NOMO-1 (cell line): Measurements from ENCODE around the gene CDH20.

Experiments used
- DNase-seq, 2 experiments: peaks; one replicate each; lab custom pipeline; 2025; ENCODE audit not compliant: unreplicated experiment in 2 of 2; lab: John Stamatoyannopoulos, UW

The CDH20 gene

DNA sequence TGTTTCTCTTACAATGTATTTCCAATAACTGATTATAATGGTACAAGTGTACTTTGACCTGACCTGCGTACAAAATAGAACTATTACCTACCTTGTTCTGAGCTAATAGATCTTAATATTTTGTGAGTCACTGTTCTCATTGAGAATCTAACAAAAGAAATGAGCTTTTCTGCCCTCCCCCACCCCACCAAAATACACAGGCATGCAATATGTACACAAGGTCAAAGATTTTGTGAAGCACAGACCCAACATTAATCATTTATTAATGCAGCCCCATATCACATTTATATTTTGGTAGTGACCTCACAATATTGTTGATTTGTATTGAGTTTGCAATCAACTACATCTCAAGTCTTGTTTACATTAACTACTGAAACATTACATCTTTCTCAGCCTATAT, 86.5 kb downstream of the CDH20 start:
- no peak for DNase-seq

DNA sequence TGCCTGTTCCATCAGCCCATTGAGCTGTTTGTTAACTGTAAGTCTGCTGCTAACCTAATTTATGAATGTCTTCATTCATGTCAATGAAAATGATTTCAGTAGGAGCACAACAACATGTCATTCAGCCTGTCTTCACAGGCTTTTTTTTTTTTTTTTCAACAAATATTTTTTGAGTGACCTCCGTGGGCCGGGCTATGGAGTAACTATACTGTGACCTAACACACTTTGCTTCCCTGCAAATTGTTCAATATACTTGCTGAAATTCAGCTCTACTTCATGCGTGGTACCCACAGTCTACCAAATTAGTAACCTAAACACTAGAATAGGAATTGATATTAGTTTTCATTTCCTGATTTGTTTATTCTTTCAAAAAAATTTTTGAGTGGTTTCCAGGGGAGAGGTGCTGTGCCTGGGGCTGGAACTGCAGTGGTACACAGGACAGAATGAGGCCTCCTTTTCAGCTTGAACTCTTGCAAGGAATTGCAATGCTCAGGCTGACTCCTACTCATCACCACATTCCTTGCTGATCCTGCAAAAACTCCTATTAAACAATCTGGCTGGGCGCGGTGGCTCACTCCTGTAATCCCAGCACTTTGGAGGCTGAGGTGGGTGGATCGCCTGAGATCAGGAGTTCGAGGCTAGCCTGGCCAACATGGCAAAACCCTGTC, 87.1 kb downstream of the CDH20 start:
- DNase-seq, result no peak

DNA sequence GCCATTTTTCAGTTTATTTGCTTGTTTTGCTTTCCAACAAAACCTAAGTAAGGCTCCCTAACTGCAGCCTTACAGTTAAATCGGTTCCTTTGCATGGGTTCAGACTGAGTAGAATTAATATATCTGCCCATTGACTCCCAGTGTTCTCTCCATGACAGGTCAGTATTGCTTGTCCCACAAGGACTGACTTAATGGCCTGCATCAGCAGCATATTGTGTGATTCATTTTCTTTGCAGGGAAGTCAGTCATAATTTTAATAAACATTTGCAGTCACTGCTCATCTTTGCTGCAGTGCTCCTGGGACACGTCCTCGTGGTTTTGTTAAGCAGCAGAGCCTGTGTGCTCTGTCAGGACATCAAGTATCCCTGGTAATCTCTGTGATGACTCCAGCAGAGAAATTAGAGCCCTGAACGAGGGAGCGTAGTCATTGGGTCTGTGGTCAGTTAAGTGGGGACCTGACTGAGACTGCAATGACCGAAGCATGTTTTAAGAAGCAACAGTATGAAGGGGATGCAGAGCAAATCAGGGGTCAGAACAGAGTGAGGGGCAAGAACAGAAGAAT, 93.3 kb downstream of the CDH20 start:
- DNase-seq, result no peak

GRCh38 chr18:61428266-61428665, 95.0 kb downstream of the CDH20 start:
- no peak for DNase-seq

GRCh38 chr18:61432590-61432989, 99.4 kb downstream of the CDH20 start:
- DNase-seq, result no peak

DNA sequence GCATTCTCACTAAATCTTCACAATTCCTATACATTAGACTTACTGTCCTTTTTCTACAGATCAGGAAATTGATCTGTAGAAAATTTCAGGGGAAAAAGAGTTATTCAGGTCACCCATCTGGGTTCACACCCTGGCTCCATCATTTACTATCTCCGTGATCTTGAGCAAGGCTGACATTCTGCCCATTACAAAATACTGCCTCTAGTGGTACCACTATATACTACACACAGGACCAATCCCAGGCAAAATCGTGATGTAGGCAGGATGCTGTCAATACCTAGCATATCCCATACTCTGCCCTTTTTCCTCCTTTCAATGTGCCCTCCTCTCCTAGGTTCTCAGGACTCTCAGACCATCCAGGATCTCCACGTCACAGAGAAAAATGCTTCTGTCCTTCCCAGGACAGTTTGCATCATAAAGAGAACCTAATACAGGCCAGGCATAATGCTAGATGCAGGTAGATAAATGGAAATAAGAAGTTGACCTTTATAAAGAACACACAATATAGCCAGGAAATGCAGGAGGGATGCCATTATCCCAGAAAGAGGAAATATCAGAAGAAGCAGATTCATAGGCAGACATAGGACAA, 101.9 kb downstream of the CDH20 start:
- peak in 1 of 2 experiments; percentile 2 for DNase-seq

DNA sequence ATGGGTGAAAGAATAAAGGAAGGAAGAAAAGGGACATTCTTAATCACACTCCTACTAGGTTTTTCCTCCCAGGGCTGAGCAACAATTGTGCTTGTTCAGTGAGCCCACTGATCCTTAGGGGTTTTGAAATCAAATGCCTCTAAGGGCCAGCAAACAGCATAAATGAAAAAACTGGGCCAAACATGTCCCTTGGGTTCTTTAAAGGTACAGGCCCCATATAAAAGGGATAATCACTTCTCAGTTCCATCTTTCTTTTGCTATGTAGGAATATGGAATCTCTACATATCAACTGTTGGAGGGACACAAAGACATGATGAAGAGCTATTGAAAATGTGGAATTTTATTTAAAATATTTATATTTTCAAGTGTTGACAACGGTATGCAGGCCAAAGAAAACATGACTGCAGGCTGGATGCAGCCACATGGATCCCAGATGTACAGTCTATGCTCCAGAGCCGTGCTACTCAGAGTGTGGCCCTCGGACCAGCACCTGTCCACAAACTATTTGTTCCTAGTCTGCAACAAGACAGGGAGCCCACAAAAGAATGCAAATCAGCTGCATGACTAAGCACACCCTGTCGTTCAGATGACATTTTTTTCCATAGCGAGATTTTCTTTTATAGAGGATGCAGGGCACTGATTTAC, 110.0 kb downstream of the CDH20 start:
- DNase-seq, result no peak

GRCh38 chr18:61448316-61448715, 115.1 kb downstream of the CDH20 start:
- DNase-seq, result peak in 1 of 2 experiments; percentile 25

DNA sequence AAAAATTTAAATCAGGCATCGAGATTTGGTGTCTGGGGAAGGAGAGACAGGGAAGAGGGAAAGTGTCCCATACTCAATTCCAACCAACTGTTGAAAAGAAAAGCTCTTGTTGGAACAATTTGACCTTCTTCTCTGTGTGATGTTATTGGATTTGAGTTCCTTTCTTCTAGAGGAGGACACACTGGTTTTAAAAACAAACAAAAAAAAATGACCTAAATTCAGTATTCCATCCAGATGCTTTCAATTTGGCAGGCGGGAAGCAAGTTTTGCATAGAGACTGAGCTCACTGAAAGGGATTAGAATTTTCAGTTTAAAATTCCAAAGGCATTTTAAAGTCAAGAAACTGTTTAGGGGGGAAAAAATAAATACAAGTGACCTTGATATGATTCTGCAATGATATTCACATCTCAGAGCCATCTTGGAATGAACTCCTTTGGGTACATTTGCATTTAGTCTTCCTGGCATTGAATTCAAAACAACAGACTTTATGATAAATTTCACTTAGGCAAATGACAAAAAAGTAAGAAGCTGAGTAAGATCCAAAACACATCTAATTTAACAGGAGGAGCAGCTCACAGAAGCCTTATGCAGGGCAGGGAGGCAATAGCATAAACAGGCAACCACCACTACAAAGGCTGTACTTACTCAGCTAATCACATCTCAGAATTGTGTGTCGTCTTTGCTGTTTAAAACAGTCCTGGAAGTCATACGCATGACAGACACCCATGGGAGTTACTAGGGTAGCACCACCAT, 126.8 kb downstream of the CDH20 start:
- no peak for DNase-seq

- no peak for DNase-seq
These were observed 131.4 kb downstream of the CDH20 start for GRCh38 chr18:61464551-61465142.

- no peak for DNase-seq
These were observed 133.5 kb downstream of the CDH20 start for GRCh38 chr18:61466736-61467135.

DNA sequence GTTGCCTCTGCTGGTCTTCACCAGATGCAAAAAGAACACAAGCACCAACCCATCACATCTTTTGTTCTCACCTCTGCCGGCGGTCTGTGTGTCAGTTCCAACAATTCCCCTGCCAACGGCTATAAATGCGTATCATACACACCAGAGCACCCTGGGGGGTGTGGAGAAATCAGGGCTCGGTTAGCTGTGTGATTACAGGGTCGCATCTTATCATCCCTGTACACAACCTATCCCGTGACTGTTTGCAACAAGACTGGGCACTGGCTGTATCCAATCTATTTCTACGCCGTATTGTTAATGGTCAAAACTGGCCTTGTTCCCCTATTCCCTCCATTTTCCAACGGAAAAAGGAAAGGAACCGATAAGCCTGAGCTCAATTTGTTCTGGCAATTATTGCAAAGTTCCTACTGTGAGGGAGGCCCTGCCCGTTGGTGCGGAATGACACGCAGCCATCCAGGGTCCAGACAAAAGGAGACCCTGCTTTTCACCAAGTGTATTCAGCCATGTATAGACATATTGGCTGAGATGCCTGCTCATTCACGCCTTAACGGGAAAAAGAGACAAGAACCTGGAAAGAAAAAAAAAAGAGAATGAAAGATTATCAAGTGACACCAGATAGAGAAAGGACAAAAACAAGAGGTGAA, 136.9 kb downstream of the CDH20 start:
- no peak for DNase-seq

- no peak for DNase-seq
These were observed 138.3 kb downstream of the CDH20 start for GRCh38 chr18:61471541-61471940.

DNA sequence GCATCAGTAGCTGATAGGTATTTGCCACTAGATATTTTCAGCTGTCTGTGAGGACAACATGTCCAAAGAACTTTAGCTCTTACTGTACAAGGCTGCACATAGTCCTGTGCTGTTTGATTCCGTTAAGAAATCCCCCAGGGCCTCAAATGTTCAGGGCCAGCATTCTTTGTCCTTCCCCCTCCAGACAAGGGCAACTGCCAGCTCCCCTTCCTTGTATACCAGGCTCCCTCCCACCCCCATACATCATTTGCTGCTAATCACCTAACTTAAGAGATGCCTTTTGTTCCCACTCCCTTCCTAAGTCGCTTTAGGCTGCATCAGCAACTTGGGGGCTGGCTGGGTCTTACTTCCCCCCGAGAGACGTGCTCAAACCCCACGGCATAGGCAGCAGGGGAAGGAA, 138.7 kb downstream of the CDH20 start:
- DNase-seq, result no peak

GRCh38 chr18:61474341-61474740, 141.1 kb downstream of the CDH20 start:
- DNase-seq, result no peak

- DNase-seq, result no peak
These were observed 141.7 kb downstream of the CDH20 start for GRCh38 chr18:61474918-61475317.

- DNase-seq, result no peak
These were observed 142.7 kb downstream of the CDH20 start for GRCh38 chr18:61475931-61476330.

DNA sequence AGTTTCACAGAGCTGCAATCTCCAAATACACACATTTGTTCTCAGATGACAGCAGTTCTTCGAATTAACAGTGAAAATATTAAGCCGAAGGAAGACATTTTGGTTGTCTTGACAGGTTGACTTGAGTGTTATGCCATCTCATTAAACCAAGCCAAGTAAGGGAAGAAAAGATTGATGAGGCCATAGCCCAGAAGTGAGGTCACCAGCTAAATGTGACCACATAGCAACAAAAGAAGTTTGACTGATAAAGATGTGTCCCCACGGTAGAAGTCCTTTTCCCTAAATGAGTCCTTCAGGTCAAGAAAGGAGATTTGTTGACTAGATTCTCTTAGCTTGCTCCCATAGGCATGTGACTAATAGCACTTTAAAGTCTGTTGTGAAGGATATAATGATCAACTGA, 156.1 kb downstream of the CDH20 start:
- DNase-seq, result no peak

DNA sequence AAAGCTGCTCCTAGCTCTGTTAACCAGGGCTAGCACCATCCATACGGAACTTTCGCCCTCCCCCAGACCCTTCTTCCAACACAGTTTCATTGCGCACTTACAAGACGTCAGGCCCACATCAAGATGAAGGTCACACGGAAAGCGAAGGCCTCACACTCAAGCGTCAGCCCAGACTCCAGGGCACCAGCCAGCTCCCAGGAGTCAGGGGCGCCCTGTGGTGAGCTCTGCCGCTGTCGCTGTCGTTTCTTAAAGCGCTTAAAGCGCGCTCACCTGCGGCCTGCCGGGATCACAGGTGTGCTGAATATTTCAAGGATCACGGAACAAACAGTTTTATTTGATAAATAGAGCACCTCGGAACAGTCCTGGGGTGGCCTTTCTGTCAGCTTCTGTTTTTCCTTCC, 163.1 kb downstream of the CDH20 start:
- no peak for DNase-seq

- no peak for DNase-seq
These were observed 164.2 kb downstream of the CDH20 start for GRCh38 chr18:61497422-61497821.
